ENCODE data around the gene CASKIN2.

GRCh38 chr17:75503337-75503950 is 11.9 kb downstream of the CASKIN2 start:
- no peak for TF ChIP-seq CTCF (IDR thresholded peaks at IDR 0.05; ENCODE audit: low read depth, low read length, poor library complexity, severe bottlenecking)
- TF ChIP-seq EZH2phosphoT487 (IDR thresholded peaks at IDR 0.05; ENCODE audit: borderline replicate concordance, low read length) = no peak
